HG03060 (cell line): Measurements from ENCODE around the gene MRPL28.
"Not testable (repeated sequence)": the region's sequence is repeated elsewhere in the genome, so short reads cannot be mapped to it uniquely, and the experiment has no call there.

Experiments used
- ATAC-seq: cut with Tn5 transposase; IDR thresholded peaks from one replicate; pipeline ENCODE4 v1.9.1; 2021; ENCODE audit warnings: low read depth, moderate number of reproducible peaks; ENCODE audit not compliant: unreplicated experiment

The MRPL28 gene

DNA sequence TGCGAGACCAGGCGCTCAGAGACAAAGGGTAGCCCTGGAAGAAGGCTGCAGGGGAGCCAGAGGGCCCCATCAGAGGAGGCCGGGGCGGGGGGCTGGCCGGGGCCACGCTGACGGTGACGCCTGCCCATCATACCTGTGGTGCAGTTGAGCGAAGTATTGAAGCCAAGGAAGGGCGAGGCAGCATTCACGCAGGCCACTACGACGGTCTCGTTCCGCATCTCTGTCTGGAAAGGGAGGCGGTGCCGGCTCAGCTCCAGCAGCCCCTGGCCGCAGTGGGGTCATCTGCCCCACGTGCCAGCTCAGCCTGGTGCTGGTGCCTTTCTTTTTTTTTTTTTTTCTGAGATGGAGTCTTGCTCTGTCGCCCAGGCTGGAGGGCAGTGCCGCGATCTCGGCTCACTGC lies 4.9 kb upstream of the MRPL28 start:
- ATAC-seq, result no peak

- ATAC-seq, result no peak
Measured at GRCh38 chr16:374616-374926, 4.2 kb upstream of the MRPL28 start.

- ATAC-seq, result no peak
Measured at GRCh38 chr16:373848-374615, 3.7 kb upstream of the MRPL28 start.

DNA sequence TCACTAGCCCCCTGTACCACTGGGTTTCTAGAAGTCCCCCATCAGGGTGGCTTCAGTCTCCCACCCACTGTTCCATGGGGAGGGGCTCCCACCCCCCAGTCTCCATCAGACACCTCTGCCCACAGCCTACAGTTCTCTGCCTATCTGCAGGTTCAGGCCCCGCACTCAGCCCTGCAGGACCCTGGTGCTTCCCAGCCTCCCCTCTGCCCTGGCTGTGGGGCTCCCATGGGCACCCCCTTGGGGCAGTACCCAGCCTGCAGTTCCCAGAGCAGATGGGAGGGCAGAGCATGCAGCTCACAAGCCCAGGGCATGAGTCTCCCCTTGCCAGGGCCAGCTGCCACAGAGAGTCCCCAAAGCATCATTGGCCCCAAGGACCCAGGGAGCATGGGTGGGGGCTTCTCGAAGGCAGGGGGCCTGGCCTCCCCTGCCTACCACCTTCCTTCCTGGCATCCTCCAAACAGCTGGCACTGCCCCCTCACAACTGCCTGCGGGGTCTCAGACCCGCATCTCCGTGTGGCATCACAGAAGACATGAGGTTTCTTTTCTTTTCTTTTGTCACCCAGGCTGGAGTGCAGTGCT lies 2.8 kb upstream of the MRPL28 start:
- no peak for ATAC-seq

DNA sequence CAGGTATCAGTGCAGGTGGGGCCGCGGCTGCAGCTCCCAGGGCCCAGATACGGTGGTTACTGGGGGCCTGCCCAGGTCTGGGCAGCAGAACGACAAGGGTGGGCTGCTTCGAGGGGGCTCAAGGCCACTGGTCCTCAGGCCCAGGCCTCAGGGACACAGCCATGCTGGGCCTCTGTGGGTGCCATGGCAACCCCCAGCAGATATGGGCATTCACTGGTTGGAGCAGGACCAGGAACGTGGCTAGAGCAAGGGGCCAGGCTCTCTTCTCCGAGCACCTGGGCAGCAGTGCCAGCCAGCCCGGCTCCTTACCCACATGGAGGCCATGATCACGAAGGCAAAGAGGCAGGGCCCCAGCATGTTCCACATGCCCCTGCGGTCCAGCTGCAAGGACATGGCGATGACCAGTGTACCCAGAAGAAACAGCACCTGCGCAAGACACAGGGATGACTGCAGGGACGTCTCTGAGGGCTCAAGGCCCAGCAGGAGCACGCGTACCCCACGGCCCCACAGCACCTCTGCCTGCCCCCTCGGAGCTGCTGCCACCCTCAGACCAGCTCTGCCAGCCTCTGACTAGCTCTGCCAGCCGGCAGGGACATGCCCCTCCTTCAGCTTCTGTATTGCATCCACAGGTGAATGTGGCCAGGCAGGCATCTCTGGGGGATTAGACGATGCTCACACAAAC lies 2.1 kb upstream of the MRPL28 start:
- ATAC-seq, result no peak

DNA sequence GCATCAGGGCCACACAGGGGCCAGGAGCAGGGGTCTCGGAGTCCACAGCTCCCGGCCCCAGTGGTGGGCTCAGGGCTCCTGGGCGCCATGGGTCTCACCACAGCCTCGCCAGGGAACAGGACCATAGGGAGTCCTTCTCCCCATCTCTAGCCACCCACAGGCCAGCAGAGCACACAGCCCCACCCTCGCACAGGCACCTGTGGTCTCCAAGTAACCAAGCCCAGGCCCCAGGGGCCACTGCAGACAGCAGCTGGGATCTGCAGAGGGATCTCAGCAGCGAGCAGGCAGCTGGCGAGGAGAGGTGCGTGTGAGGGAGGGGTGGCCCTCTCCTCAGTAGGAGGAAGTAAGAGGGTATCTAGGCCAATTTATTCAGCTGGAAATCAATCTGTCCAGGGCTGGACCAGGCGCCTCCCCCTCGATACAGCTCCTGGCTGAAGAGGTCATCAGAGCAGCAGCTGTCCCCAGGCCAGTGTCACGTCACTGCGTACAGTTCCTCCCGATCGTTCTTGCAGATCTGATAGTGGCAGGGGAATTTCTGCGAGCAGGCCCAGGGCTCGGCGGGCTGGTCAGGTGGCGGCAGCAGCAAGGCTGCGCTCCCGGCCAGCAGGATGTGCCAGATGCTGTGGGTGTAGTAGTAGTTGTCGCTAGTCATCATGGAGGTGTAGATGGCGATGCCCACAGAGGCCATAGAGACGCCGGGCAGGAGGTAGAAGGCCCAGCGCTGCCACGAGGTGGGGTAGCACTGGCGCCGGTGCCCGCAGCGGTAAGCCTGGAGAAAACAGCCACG lies 1.4 kb upstream of the MRPL28 start:
- no peak for ATAC-seq

DNA sequence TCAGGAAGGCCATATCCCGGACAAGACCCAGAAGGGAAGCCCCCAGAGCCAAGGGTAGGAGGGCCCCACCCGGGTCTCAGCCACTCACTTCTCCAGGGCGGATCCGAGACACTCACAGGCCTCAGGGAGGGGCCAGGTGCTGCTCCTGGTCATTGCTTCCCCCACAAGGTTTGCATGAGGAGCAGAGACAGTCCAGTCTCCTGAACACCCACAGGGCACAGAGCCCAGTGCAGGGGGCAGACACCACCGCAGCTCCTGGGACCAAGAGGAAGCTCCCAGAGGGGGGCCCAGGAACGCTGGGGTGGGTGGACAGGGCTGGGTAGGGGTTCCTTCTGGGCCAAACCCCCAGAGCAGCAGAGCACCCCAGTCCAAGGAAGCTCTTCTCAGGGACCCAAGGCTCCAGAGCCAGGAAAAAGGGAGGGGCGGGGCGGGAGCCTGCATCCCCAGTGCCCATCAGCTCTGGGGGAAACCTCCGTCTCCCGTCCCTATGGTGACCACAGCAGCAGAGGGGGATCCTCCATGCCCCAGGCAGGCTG lies 709 bp upstream of the MRPL28 start:
- ATAC-seq, result no peak

DNA sequence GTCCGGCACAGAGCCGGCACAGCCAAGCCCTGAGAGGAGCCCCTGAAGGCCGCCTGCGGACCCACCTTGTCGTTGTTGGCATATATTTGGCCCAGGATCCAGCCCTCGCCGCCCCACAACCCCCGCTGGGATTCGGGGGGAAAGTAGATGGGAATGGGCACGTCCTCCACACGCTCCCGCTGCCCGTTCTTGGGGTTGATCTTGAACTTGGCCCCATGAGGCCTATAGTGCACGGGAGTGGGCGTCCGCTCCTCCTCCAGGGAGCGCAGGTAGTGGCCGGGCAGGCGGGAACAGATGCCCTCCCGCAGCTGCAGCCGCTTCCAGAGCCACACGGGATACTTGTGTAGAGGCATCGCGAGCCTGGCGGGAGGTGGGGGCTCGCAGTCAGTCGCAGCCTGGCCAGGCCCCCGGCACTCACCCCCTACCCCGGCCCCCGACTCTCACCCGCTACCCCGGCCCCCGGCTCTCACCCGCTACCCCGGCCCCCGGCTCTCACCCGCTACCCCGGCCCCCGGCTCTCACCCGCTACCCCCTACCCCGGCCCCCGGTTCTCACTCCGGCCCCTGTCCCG lies 387 bp downstream of the MRPL28 start:
- no peak for ATAC-seq

DNA sequence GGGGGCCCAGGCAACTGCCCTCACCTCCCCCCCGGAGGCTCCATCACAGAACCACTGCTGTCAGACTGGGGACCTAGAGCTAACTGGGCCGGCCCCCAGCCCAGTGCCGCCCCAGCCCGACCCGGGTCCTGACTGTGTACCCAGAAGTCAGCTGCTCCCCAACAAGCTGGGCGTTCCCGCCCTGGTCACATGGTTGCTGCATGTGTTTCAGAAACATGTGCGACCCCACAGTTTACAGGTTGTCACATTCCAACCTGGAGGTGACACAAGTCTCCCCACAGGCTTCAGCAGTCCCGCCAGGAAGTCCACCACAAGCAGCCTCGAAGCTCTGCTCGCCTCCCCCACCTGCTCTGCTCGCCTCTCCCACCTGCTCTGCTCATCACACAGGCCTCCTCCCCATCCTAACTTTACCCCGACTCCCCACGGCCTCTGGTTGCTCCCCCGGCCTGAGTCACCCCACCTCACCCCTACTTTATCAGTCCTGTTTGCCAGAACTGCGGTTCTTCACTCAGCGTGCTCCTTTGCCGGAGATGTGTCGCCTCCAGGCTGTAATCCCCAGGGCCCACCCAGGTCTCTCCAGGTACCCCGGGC lies 968 bp downstream of the MRPL28 start:
- no peak for ATAC-seq

DNA sequence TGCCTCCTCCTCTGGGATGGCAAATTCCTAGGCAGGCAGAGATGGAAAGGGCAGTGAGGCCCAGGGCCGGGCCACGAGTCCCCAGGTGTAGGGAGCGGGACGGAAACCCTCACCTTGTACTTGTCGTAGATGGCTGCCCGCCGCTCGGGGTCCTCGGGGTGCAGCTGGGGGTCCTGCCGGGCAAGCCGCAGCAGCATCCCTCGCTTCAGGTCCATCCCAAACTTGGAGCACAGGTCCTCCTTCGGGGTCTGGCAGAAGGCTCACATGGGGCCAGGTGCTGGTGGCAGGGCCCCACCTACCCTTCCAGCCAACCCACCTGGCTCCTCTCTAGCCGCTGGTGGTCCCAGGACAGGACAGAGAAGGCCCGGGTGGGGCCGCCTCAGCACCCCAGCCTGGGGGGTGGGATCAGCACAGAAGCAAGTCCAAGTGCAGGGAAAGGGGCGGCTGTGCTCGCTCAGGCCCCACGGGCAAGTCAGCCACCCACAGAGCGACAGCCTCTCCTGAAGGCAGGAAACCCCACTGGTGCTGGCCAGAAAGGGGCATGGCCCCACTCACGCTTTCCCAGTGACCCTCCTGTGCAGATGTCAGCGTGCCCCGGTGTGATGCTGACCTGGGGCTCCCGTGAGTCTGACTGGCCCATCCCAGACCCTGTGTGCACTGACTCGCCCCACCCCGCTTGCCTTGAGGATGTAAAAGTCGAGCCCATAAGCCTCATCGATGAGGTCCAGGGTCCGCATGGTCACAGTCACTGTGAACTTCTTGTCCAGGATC lies 1.8 kb downstream of the MRPL28 start:
- no peak for ATAC-seq

DNA sequence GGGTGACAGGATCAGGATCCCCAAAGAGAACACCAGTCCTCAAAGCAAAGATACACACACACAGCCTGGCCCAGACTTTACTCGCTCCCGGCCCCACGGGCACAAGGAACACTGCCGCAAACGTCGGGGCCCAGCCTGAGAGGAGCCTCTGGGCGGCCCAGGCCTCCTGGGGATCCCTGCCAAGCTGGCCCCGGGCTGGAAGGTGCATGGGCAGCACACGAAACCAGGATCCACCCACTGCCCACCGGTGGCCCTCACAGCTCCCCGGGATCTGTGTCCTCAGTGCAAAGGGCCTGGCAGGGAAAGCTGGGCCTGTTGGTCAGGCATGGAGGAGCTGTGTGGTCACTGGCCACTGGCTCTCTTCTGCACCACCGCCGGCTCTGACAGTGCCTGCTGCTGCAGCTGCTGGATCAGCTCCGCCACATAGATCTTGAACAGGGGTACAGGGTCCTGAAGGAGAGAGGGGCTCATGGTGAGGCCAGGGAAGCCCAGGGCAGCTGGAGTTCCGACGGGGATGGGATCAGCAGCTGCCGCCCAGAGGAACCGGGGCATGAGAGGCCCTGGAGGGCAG lies 2.9 kb downstream of the MRPL28 start:
- ATAC-seq, result no peak

- no peak for ATAC-seq
Measured at GRCh38 chr16:366476-366875, 3.9 kb downstream of the MRPL28 start.

- no peak for ATAC-seq
Measured at GRCh38 chr16:364595-365491, 5.5 kb downstream of the MRPL28 start.

DNA sequence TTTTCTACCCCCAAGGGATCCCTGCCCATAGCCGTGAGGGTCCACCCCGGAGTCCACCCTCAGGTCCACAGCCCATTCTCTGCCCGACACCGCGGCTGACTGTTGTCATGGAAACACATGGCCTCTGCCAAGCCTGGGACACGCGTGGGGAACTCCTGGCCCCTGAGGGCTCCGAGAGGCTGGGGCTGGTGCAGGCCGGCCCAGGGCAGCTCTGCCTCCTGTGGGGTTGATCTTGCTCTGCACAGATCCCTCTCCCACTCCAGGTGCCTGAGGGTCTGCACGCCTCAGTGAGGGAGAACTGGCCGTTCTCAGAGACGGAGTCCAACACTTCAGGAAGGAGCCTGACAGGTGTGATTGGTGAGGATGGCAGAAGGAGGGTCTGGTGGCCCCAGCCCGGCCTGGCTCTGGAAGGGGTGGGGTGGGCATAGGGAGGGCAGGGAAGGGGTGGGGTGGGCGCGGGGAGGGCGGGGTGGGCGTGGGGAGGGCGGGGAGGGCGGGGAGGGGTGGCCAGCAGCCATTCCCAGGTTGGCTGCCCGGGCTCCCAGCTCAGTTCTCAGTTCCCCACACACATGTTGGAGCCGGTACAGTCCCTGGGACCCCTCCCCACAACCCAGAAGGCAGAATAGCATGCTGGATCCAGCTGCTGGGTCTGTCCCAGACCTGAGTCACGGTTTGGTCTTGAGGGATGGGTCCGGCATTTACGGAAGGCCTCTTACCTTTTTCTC lies 6.4 kb downstream of the MRPL28 start:
- ATAC-seq, result no peak

DNA sequence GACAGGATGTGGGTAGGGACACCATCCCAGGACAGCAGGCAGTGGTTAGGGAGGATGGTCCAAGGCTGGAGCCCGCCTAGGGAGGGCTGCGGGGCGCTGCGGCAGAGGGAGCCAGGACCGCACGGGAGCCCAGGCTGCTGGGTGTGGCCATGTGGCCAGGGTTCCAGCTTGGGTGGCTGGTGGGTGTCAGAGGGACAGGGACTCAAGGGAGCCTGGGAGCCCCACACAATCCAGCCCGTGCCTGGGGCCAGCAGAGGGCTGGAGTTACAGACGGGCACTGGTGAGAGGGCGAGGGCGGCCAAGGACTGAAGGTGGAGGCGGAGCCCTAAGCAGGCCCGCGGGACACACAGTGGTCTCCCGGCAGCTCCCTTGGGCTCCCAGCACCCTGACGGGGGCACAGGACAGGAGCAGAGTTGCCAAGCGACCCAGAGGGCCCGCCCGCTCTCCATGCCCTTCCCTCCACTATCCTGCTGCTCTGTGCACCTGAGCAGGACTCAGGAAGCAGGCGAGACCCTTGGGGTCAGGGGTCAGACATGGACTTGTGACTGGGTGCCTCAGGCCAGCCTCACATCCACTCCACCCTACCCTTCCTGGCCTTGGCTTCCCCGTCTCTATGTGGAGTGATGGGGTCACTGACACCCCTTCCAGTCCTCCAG lies 7.1 kb downstream of the MRPL28 start:
- ATAC-seq, result no peak

- ATAC-seq, result not testable (repeated sequence)
Measured at GRCh38 chr16:362702-362999, 7.7 kb downstream of the MRPL28 start.
